CD14-positive monocyte (primary cell): ENCODE measurements around the gene NTF4. TPM values are rescaled to one million over a fixed set of nuclear protein-coding genes. Genes with fewer than 3 reads are reported as not detected.
"Not testable (repeated sequence)": the region's sequence is repeated elsewhere in the genome, so short reads cannot be mapped to it uniquely, and the experiment has no call there.

ENCODE experiments used
- DNase-seq, 3 donors: peaks; one replicate each; pipeline ENCODE4 v3.0.0-alpha.2; 2011 to 2022
- H2AFZ ChIP-seq: 2 replicates; pipeline ENCODE4 v1.6.0; 2012; ENCODE audit warnings: mild to moderate bottlenecking, low read depth, low read length, inconsistent platforms; ENCODE audit not compliant: insufficient read depth, poor library complexity, severe bottlenecking
- H3K27ac ChIP-seq, 2 donors: 1 replicate in 1 of 2; 2 replicates in 1 of 2; pipeline ENCODE4 v1.5.1; 2012 to 2013; ENCODE audit warnings: low read length in 2 of 2, control low read depth in 1 of 2, inconsistent platforms in 1 of 2, low read depth in 1 of 2, mild to moderate bottlenecking in 1 of 2
- H3K27me3 ChIP-seq, 2 donors: one replicate each; pipeline versions ENCODE4 v1.6.0 to v1.6.1; 2011 to 2013; ENCODE audit warnings: low read length in 2 of 2; ENCODE audit not compliant: control insufficient read depth in 2 of 2, insufficient read depth in 2 of 2
- H3K36me3 ChIP-seq, 2 donors: replicated peaks in 1 of 2; 1 replicate in 1 of 2; 2 replicates in 1 of 2; pipeline versions ENCODE4 v1.5.1 to v1.6.1; 2012 to 2013; ENCODE audit warnings: low read length in 2 of 2, control low read depth in 1 of 2, inconsistent platforms in 1 of 2, mild to moderate bottlenecking in 1 of 2; ENCODE audit not compliant: insufficient read depth in 2 of 2, control insufficient read depth in 1 of 2
- H3K4me1 ChIP-seq, 2 donors: 1 replicate in 1 of 2; 2 replicates in 1 of 2; pipeline versions ENCODE4 v1.5.1 to v1.6.1; 2012 to 2013; ENCODE audit warnings: low read length in 2 of 2, control low read depth in 1 of 2, inconsistent platforms in 1 of 2, mild to moderate bottlenecking in 1 of 2, moderate library complexity in 1 of 2; ENCODE audit not compliant: insufficient read depth in 2 of 2, control insufficient read depth in 1 of 2
- H3K4me2 ChIP-seq: replicated peaks from 2 replicates; pipeline ENCODE3; 2012; ENCODE audit warnings: low read length, moderate library complexity, mild to moderate bottlenecking; ENCODE audit not compliant: poor library complexity, severe bottlenecking; ENCODE audit errors: extremely low read depth
- H3K4me3 ChIP-seq, 3 experiments: fragments of 200-600 bp in 1 of 3; sonication (generic) in 1 of 3; replicated peaks in 1 of 3; 1 replicate in 2 of 3; 2 replicates in 1 of 3; pipeline ENCODE4 v1.5.1; 2011 to 2013; ENCODE audit warnings: low read length in 3 of 3, mild to moderate bottlenecking in 3 of 3, control low read depth in 2 of 3, low read depth in 2 of 3, inconsistent platforms in 1 of 3, moderate library complexity in 1 of 3
- H3K79me2 ChIP-seq: 2 replicates; pipeline ENCODE4 v1.6.0; 2012; ENCODE audit warnings: mild to moderate bottlenecking, control low read depth, inconsistent platforms, low read length, moderate library complexity; ENCODE audit not compliant: insufficient read depth
- H3K9ac ChIP-seq: 2 replicates; pipeline ENCODE4 v1.6.0; 2017; ENCODE audit warnings: low read length, mild to moderate bottlenecking; ENCODE audit not compliant: insufficient read depth, poor library complexity, severe bottlenecking
- H3K9me3 ChIP-seq, 2 donors: replicated peaks in 1 of 2; 1 replicate in 1 of 2; 2 replicates in 1 of 2; pipeline versions ENCODE4 v1.5.1 to v1.6.1; 2012 to 2013; ENCODE audit warnings: low read length in 2 of 2, control low read depth in 1 of 2; ENCODE audit not compliant: control insufficient read depth in 1 of 2, insufficient read depth in 1 of 2
- H4K20me1 ChIP-seq: 2 replicates; pipeline ENCODE4 v1.6.0; 2012; ENCODE audit warnings: mild to moderate bottlenecking, low read length, control low read depth, moderate library complexity; ENCODE audit not compliant: insufficient read depth
- H3K27ac Mint-ChIP-seq, 7 donors: one replicate each; pipeline ENCODE4 v1.8.0; 2020; ENCODE audit warnings: mild to moderate bottlenecking in 7 of 7, mixed read lengths in 7 of 7, moderate library complexity in 6 of 7, inconsistent platforms in 2 of 7
- H3K27me3 Mint-ChIP-seq, 3 donors: one replicate each; pipeline ENCODE4 v1.8.0; 2021 to 2022; ENCODE audit warnings: low read depth in 3 of 3, mild to moderate bottlenecking in 3 of 3, mixed read lengths in 3 of 3, moderate library complexity in 3 of 3, inconsistent platforms in 1 of 3
- H3K36me3 Mint-ChIP-seq, 2 donors: one replicate each; pipeline ENCODE4 v1.8.0; 2020; ENCODE audit warnings: mixed read lengths in 2 of 2, inconsistent platforms in 1 of 2, mild to moderate bottlenecking in 1 of 2
- H3K4me1 Mint-ChIP-seq: one replicate; pipeline ENCODE4 v1.8.0; 2020; ENCODE audit warnings: mild to moderate bottlenecking, mixed read lengths
- H3K4me3 Mint-ChIP-seq, 2 donors: one replicate each; pipeline ENCODE4 v1.8.0; 2020; ENCODE audit warnings: mild to moderate bottlenecking in 2 of 2, mixed read lengths in 2 of 2, moderate library complexity in 1 of 2
- H3K9me3 Mint-ChIP-seq, 7 donors: one replicate each; pipeline ENCODE4 v1.8.0; 2020 to 2022; ENCODE audit warnings: mixed read lengths in 7 of 7, mild to moderate bottlenecking in 6 of 7, moderate library complexity in 6 of 7, inconsistent platforms in 2 of 7
- WGBS: methylation state at CpG from one replicate; pipeline ENCODE4 v1.1.5; 2013; ENCODE audit warnings: missing lambda C conversion rate; ENCODE audit not compliant: insufficient coverage; 5-methylcytosine and 5-hydroxymethylcytosine counted together
- intact Hi-C, 2 donors: fragments of 100-400 bp; cut with micrococcal nuclease; formaldehyde crosslinking; loops; one replicate each; pipeline versions ENCODE4 v1.15.0 to v1.15.1; 2023
- polyA plus RNA-seq, 3 donors: library from polyadenylated mRNA; depleted of rRNA in 1 of 3; unstranded in 2 of 3; stranded (reverse) in 1 of 3; fragments of 300-500 nt in 2 of 3; fragments of >200 nt in 1 of 3; fragmentation: Illumina TruSeq in 2 of 3; gene quantifications; 1 replicate in 2 of 3; 2 replicates in 1 of 3; pipeline ENCODE4 v1.2.3, GENCODE V29; 2012 to 2021

NTF4 gene
- polyA plus RNA-seq, 3 donors, result not detected

GRCh38 chr19:49029749-49030148, 34.9 kb downstream of the NTF4 start:
- WGBS, result 88% methylated on average over 3 of the region's 14 CpGs
- H3K27ac ChIP-seq, H3K36me3 ChIP-seq, H3K4me3 ChIP-seq, H3K36me3 Mint-ChIP-seq, H4K20me1 ChIP-seq, H3K4me2 ChIP-seq, H3K9me3 ChIP-seq, H3K4me1 ChIP-seq, H3K79me2 ChIP-seq, H3K27me3 ChIP-seq, intact Hi-C loops, H3K4me3 Mint-ChIP-seq, H2AFZ ChIP-seq, H3K9ac ChIP-seq, H3K4me1 Mint-ChIP-seq, DNase-seq: not testable (repeated sequence)
- Mint-ChIP-seq H3K27ac (peak overlapping the region in 1 of 7 donors; percentile 66), H3K27me3 (peaks cover 4 to 19% (median 5%) of the 10 kb centered on the region in 3 donors), H3K9me3 (peaks cover 0 to 10% (median 6%) of the 10 kb centered on the region in 7 donors)

- H2AFZ ChIP-seq, H3K9ac ChIP-seq, H3K9me3 ChIP-seq, H3K4me1 ChIP-seq, H3K4me1 Mint-ChIP-seq, H3K36me3 ChIP-seq, H3K27me3 ChIP-seq, H3K79me2 ChIP-seq, H3K4me2 ChIP-seq, H3K27ac Mint-ChIP-seq, H3K36me3 Mint-ChIP-seq, H3K4me3 ChIP-seq, H3K27ac ChIP-seq, H3K4me3 Mint-ChIP-seq, DNase-seq, H4K20me1 ChIP-seq, intact Hi-C loops: not testable (repeated sequence)
- WGBS, result 100% methylated on average over 1 of the region's 9 CpGs
- Mint-ChIP-seq H3K9me3 (peaks cover 0 to 10% (median 6%) of the 10 kb centered on the region in 7 donors), H3K27me3 (peaks cover 4 to 19% (median 5%) of the 10 kb centered on the region in 3 donors)
Observed at GRCh38 chr19:49028686-49029085, 35.9 kb downstream of the NTF4 start.

GRCh38 chr19:49025599-49025998, 39.0 kb downstream of the NTF4 start:
- H3K9me3 Mint-ChIP-seq, intact Hi-C loops, H3K4me1 Mint-ChIP-seq, H3K36me3 ChIP-seq, H3K4me3 ChIP-seq, H3K27ac Mint-ChIP-seq, H2AFZ ChIP-seq, H3K27ac ChIP-seq, H3K36me3 Mint-ChIP-seq, H3K4me1 ChIP-seq, H3K79me2 ChIP-seq, H4K20me1 ChIP-seq, H3K9me3 ChIP-seq, DNase-seq, H3K9ac ChIP-seq, H3K4me2 ChIP-seq, H3K4me3 Mint-ChIP-seq: not testable (repeated sequence)
- H3K27me3 ChIP-seq, result peaks cover 3 to 13% of the 10 kb centered on the region in 2 donors
- WGBS, result 92% methylated on average over 9 of the region's 23 CpGs
- peaks cover 12 to 21% (median 15%) of the 10 kb centered on the region in 3 donors for H3K27me3 Mint-ChIP-seq

GRCh38 chr19:49025088-49025487, 39.5 kb downstream of the NTF4 start:
- DNase-seq, H3K9ac ChIP-seq, H2AFZ ChIP-seq, H4K20me1 ChIP-seq, H3K4me1 ChIP-seq, H3K36me3 ChIP-seq, H3K9me3 ChIP-seq, H3K36me3 Mint-ChIP-seq, H3K27ac ChIP-seq, H3K4me2 ChIP-seq, H3K79me2 ChIP-seq, H3K9me3 Mint-ChIP-seq, H3K27ac Mint-ChIP-seq, H3K4me3 Mint-ChIP-seq, H3K4me3 ChIP-seq, H3K4me1 Mint-ChIP-seq, intact Hi-C loops: not testable (repeated sequence)
- H3K27me3 ChIP-seq, result peaks cover 5 to 18% of the 10 kb centered on the region in 2 donors
- peaks cover 17 to 26% (median 20%) of the 10 kb centered on the region in 3 donors for H3K27me3 Mint-ChIP-seq
- no CpG with 5 or more reads among the region's 6 CpGs for WGBS
